Naive thymus-derived CD4-positive, alpha-beta T cell (primary cell): ENCODE results near the gene TMEM151B. TPM values are rescaled to one million over a fixed set of nuclear protein-coding genes. Genes with fewer than 3 reads are reported as not detected.
"Not testable (repeated sequence)": the region's sequence is repeated elsewhere in the genome, so short reads cannot be mapped to it uniquely, and the experiment has no call there.

Source experiments
- ATAC-seq: fragments of 150-1000 bp; cut with Tn5 transposase; 2 replicates; pipeline ENCODE4 v1.10.0; 2021; ENCODE audit warnings: mild to moderate bottlenecking, moderate library complexity
- CTCF ChIA-PET: fragments of 350-600 bp; sonication (Branson Sonifier 250); formaldehyde crosslinking; loops from one replicate; lab custom pipeline; 2021; ENCODE audit warnings: antibody characterized with exemption; lab: Charles Lee
- POLR2A ChIA-PET: fragments of 350-600 bp; sonication (Branson Sonifier 250); formaldehyde crosslinking; loops from one replicate; lab custom pipeline; 2021; ENCODE audit warnings: antibody characterized with exemption, inconsistent platforms; lab: Charles Lee
- DNase-seq, 9 donors: peaks; one replicate each; pipeline versions ENCODE4 v3.0.0 to v3.0.0-alpha.2; 2020 to 2022; ENCODE audit warnings: mixed read lengths in 1 of 9
- H3K27ac ChIP-seq: one replicate; pipeline ENCODE4 v1.7.0; 2013; ENCODE audit warnings: mild to moderate bottlenecking, low read depth, low read length, moderate library complexity
- H3K27me3 ChIP-seq, 2 donors: one replicate each; pipeline ENCODE4 v1.7.0; 2013; ENCODE audit warnings: low read length in 2 of 2, mild to moderate bottlenecking in 2 of 2, moderate library complexity in 2 of 2; ENCODE audit not compliant: control insufficient read depth in 2 of 2, insufficient read depth in 2 of 2
- H3K36me3 ChIP-seq, 3 experiments: 1 replicate in 2 of 3; 2 replicates in 1 of 3; pipeline ENCODE4 v1.7.0; 2013; ENCODE audit warnings: low read length in 3 of 3, mild to moderate bottlenecking in 3 of 3, moderate library complexity in 1 of 3; ENCODE audit not compliant: insufficient read depth in 3 of 3, control insufficient read depth in 2 of 3
- H3K4me1 ChIP-seq, 2 donors: one replicate each; pipeline ENCODE4 v1.7.0; 2013; ENCODE audit warnings: low read length in 2 of 2, mild to moderate bottlenecking in 2 of 2, moderate library complexity in 1 of 2; ENCODE audit not compliant: control insufficient read depth in 2 of 2, insufficient read depth in 2 of 2
- H3K4me3 ChIP-seq: 2 replicates; pipeline ENCODE4 v1.7.0; 2013; ENCODE audit warnings: mild to moderate bottlenecking, low read length
- H3K9me3 ChIP-seq, 3 experiments: 1 replicate in 2 of 3; 2 replicates in 1 of 3; pipeline ENCODE4 v1.7.0; 2013; ENCODE audit warnings: low read length in 3 of 3; ENCODE audit not compliant: control insufficient read depth in 2 of 3
- H3K27ac Mint-ChIP-seq, 9 donors: one replicate each; pipeline ENCODE4 v1.8.0; 2020 to 2022; ENCODE audit warnings: mixed read lengths in 9 of 9, mild to moderate bottlenecking in 8 of 9, moderate library complexity in 5 of 9, inconsistent platforms in 2 of 9
- H3K27me3 Mint-ChIP-seq, 5 donors: one replicate each; pipeline ENCODE4 v1.8.0; 2021 to 2022; ENCODE audit warnings: mixed read lengths in 5 of 5, mild to moderate bottlenecking in 1 of 5
- H3K36me3 Mint-ChIP-seq, 5 donors: one replicate each; pipeline ENCODE4 v1.8.0; 2020 to 2022; ENCODE audit warnings: mixed read lengths in 5 of 5, mild to moderate bottlenecking in 3 of 5, inconsistent platforms in 1 of 5
- H3K4me1 Mint-ChIP-seq, 7 donors: one replicate each; pipeline ENCODE4 v1.8.0; 2020 to 2022; ENCODE audit warnings: mixed read lengths in 7 of 7, mild to moderate bottlenecking in 3 of 7, inconsistent platforms in 1 of 7
- H3K4me3 Mint-ChIP-seq, 10 donors: one replicate each; pipeline ENCODE4 v1.8.0; 2020 to 2022; ENCODE audit warnings: mild to moderate bottlenecking in 10 of 10, mixed read lengths in 10 of 10, moderate library complexity in 6 of 10, inconsistent platforms in 2 of 10
- H3K9me3 Mint-ChIP-seq, 11 donors: one replicate each; pipeline ENCODE4 v1.8.0; 2020 to 2022; ENCODE audit warnings: mixed read lengths in 11 of 11, mild to moderate bottlenecking in 4 of 11, inconsistent platforms in 1 of 11, moderate library complexity in 1 of 11
- intact Hi-C, 2 donors: fragments of 100-400 bp; cut with micrococcal nuclease; formaldehyde crosslinking; loops; one replicate each; pipeline ENCODE4 v1.15.1; 2023
- polyA plus RNA-seq, 2 donors: library from polyadenylated mRNA; unstranded; fragments of 300-500 nt; fragmentation: Illumina TruSeq; gene quantifications; one replicate each; pipeline ENCODE4 v1.2.3, GENCODE V29; 2021
- total RNA-seq, 6 experiments: library from RNA in 5 of 6; stranded (reverse) in 5 of 6; gene quantifications; 1 replicate in 5 of 6; 2 replicates in 1 of 6; pipeline ENCODE4 v1.2.3 and lab custom pipeline; 2021 to 2026

The TMEM151B gene
- total and polyA plus RNA-seq, 7 experiments from 2014 or later = 0.22 TPM; not detected in 6

GRCh38 chr6:44231426-44231825, 38.8 kb upstream of the TMEM151B start:
- H3K27me3 Mint-ChIP-seq, H3K27ac ChIP-seq, DNase-seq, H3K36me3 ChIP-seq, H3K4me3 Mint-ChIP-seq, H3K27me3 ChIP-seq, H3K27ac Mint-ChIP-seq, H3K4me3 ChIP-seq, ATAC-seq, H3K9me3 ChIP-seq, intact Hi-C loops, CTCF ChIA-PET, H3K4me1 ChIP-seq, POLR2A ChIA-PET, H3K9me3 Mint-ChIP-seq, H3K36me3 Mint-ChIP-seq: not testable (repeated sequence)
- H3K4me1 Mint-ChIP-seq = peaks cover 0 to 15% (median 0%) of the 10 kb centered on the region in 7 donors

GRCh38 chr6:44232676-44233566, 37.3 kb upstream of the TMEM151B start:
- DNase-seq (no peak), ATAC-seq (no peak)
- Histone ChIP-seq H3K27me3 (no peaks in the 10 kb centered on the region), H3K4me1 (peaks cover 4 to 5% of the 10 kb centered on the region in 2 donors), H3K27ac (no peak overlapping the region), H3K36me3 (no peaks in the 10 kb centered on the region), H3K9me3 (no peaks in the 10 kb centered on the region), H3K4me3 (no peak overlapping the region)
- Mint-ChIP-seq H3K9me3 (peaks cover 0 to 1% (median 0%) of the 10 kb centered on the region in 11 donors), H3K4me3 (no peak overlapping the region), H3K27ac (peak overlapping the region in 2 of 9 donors; percentile 17 to 56), H3K27me3 (no peaks in the 10 kb centered on the region), H3K4me1 (peaks cover 0 to 25% (median 6%) of the 10 kb centered on the region in 7 donors), H3K36me3 (no peaks in the 10 kb centered on the region)
- ChIA-PET POLR2A (interaction anchor here (5.4 kb wide), 1 partner anchor 13 kb away, joined by 42 read pairs; the partner anchor contains the start of gene HSP90AB1), CTCF (no interaction called here)
- intact Hi-C loops = no loop called here

- intact Hi-C loops = no loop called here
- no peak for DNase-seq
- H3K9me3 Mint-ChIP-seq = peaks cover 0 to 1% (median 0%) of the 10 kb centered on the region in 11 donors
Observed at GRCh38 chr6:44233567-44234100, 36.6 kb upstream of the TMEM151B start.

GRCh38 chr6:44234101-44235025, 35.9 kb upstream of the TMEM151B start:
- Histone ChIP-seq H3K36me3 (no peaks in the 10 kb centered on the region), H3K4me3 (no peak overlapping the region), H3K9me3 (no peaks in the 10 kb centered on the region), H3K4me1 (peaks cover 5 to 7% of the 10 kb centered on the region in 2 donors), H3K27ac (no peak overlapping the region), H3K27me3 (no peaks in the 10 kb centered on the region)
- H3K36me3 Mint-ChIP-seq = no peaks in the 10 kb centered on the region
- H3K4me1 Mint-ChIP-seq = peaks cover 0 to 30% (median 11%) of the 10 kb centered on the region in 7 donors
- no peak for ATAC-seq
- H3K27me3 Mint-ChIP-seq = no peaks in the 10 kb centered on the region
- peak overlapping the region in 3 of 9 donors; percentile 2 to 46 (median 21) for H3K27ac Mint-ChIP-seq
- no peaks in the 10 kb centered on the region for H3K9me3 Mint-ChIP-seq
- no peak overlapping the region for H3K4me3 Mint-ChIP-seq
- CTCF ChIA-PET = interaction anchor here (0.6 to 1.2 kb wide), 6 partner anchors 11 to 110 kb away, joined by 3 to 4 read pairs (median 3); partner anchors contain the start of gene SLC35B2
- intact Hi-C loops = no loop called here
- DNase-seq = no peak
- POLR2A ChIA-PET = interaction anchor here (0.9 to 5.4 kb wide), 2 partner anchors 12 to 37 kb away, joined by 4 to 42 read pairs; partner anchors contain the start of gene HSP90AB1

More at GRCh38 chr6:44233567-44234100, 36.6 kb upstream of the TMEM151B start:
- Mint-ChIP-seq H3K36me3 (no peaks in the 10 kb centered on the region), H3K4me3 (no peak overlapping the region), H3K4me1 (peaks cover 0 to 30% (median 10%) of the 10 kb centered on the region in 7 donors), H3K27ac (peak overlapping the region in 2 of 9 donors; percentile 17 to 56), H3K27me3 (no peaks in the 10 kb centered on the region)
- Histone ChIP-seq H3K27ac (no peak overlapping the region), H3K36me3 (no peaks in the 10 kb centered on the region), H3K4me3 (no peak overlapping the region), H3K27me3 (no peaks in the 10 kb centered on the region), H3K4me1 (peaks cover 5 to 7% of the 10 kb centered on the region in 2 donors), H3K9me3 (no peaks in the 10 kb centered on the region)
- no peak for ATAC-seq
- ChIA-PET POLR2A (interaction anchor here (5.4 kb wide), 1 partner anchor 12 kb away, joined by 42 read pairs; the partner anchor contains the start of gene HSP90AB1), CTCF (interaction anchor here (0.6 to 1.2 kb wide), 4 partner anchors 23 to 110 kb away, joined by 3 read pairs; partner anchors contain the start of gene SLC35B2)

- Mint-ChIP-seq H3K36me3 (no peaks in the 10 kb centered on the region), H3K27ac (no peak overlapping the region), H3K4me3 (no peak overlapping the region)
Observed at GRCh38 chr6:44235269-44235668, 35.0 kb upstream of the TMEM151B start.

More at GRCh38 chr6:44235269-44235668, 35.0 kb upstream of the TMEM151B start:
- Mint-ChIP-seq H3K27me3 (no peaks in the 10 kb centered on the region), H3K4me1 (peaks cover 0 to 30% (median 11%) of the 10 kb centered on the region in 7 donors), H3K9me3 (no peaks in the 10 kb centered on the region)
- CTCF ChIA-PET = interaction anchor here (1.0 to 1.4 kb wide), 5 partner anchors 10 to 137 kb away, joined by 3 to 8 read pairs (median 4); partner anchors contain the start of gene SLC29A1
- no peak overlapping the region for H3K4me3 ChIP-seq
- DNase-seq = no peak
- no peak for ATAC-seq
- intact Hi-C loops = no loop called here
- no peak overlapping the region for H3K27ac ChIP-seq
- H3K36me3 ChIP-seq = no peaks in the 10 kb centered on the region
- no peaks in the 10 kb centered on the region for H3K27me3 ChIP-seq
- POLR2A ChIA-PET = interaction anchor here (0.5 to 5.4 kb wide), 3 partner anchors 11 to 706 kb away, joined by 3 to 42 read pairs (median 4); partner anchors contain the start of gene HSP90AB1
- H3K4me1 ChIP-seq = peaks cover 5 to 7% of the 10 kb centered on the region in 2 donors
- no peaks in the 10 kb centered on the region for H3K9me3 ChIP-seq
